WTC11 (cell line): ENCODE results near the gene ADAM8. TPM values are rescaled to one million over a fixed set of nuclear protein-coding genes. Genes with fewer than 3 reads are reported as not detected.

Experiments used
- ATAC-seq: fragments of 200-7000 bp; cut with Tn5 transposase; 2 replicates; pipeline ENCODE4 v1.10.0; 2021; ENCODE audit warnings: mild to moderate bottlenecking, moderate library complexity
- CTCF ChIA-PET: fragments of 300-600 bp; sonication (Branson Sonifier 250); formaldehyde crosslinking; loops from one replicate; lab custom pipeline; 2021; ENCODE audit warnings: antibody characterized with exemption; lab: Charles Lee
- POLR2A ChIA-PET: fragments of 350-600 bp; sonication (Branson Sonifier 250); formaldehyde crosslinking; loops from one replicate; lab custom pipeline; 2021; ENCODE audit warnings: antibody characterized with exemption; lab: Charles Lee
- DNase-seq: peaks from one replicate; pipeline ENCODE4 v3.0.0; 2021; ENCODE audit warnings: low spot score
- H3K27ac Mint-ChIP-seq: 2 replicates; pipeline ENCODE4 v1.8.0; 2021; ENCODE audit warnings: mixed read lengths
- H3K27me3 Mint-ChIP-seq: 2 replicates; pipeline ENCODE4 v1.8.0; 2021; ENCODE audit warnings: low read depth, mild to moderate bottlenecking, moderate library complexity, mixed read lengths
- H3K36me3 Mint-ChIP-seq: 2 replicates; pipeline ENCODE4 v1.8.0; 2021; ENCODE audit warnings: mixed read lengths
- H3K4me1 Mint-ChIP-seq: 2 replicates; pipeline ENCODE4 v1.8.0; 2022; ENCODE audit warnings: mixed read lengths
- H3K4me3 Mint-ChIP-seq: 2 replicates; pipeline ENCODE4 v1.8.0; 2021; ENCODE audit warnings: mild to moderate bottlenecking, moderate library complexity, mixed read lengths
- H3K9me3 Mint-ChIP-seq: 2 replicates; pipeline ENCODE4 v1.8.0; 2021; ENCODE audit warnings: mixed read lengths
- ATF2 ChIP-seq: sonication (generic); formaldehyde crosslinking; IDR thresholded peaks from 2 replicates; pipeline ENCODE4 v1.8.1; 2022; ENCODE audit warnings: low read depth, missing genetic modification reagents, borderline replicate concordance
- CREB1 ChIP-seq: sonication (generic); formaldehyde crosslinking; IDR thresholded peaks from 2 replicates; pipeline ENCODE4 v1.8.0; 2023; ENCODE audit warnings: mild to moderate bottlenecking, missing genetic modification reagents
- E2F1 ChIP-seq: sonication (generic); formaldehyde crosslinking; IDR thresholded peaks from 2 replicates; pipeline ENCODE4 v1.8.0; 2022; ENCODE audit warnings: mild to moderate bottlenecking, missing genetic modification reagents
- FOXP1 ChIP-seq: sonication (generic); formaldehyde crosslinking; IDR thresholded peaks from 2 replicates; pipeline ENCODE4 v1.8.0; 2022; ENCODE audit warnings: missing genetic modification reagents, mild to moderate bottlenecking, moderate library complexity, borderline replicate concordance
- HMGXB4 ChIP-seq: sonication (generic); formaldehyde crosslinking; IDR thresholded peaks from 2 replicates; pipeline ENCODE4 v1.8.1; 2023; ENCODE audit warnings: mild to moderate bottlenecking, moderate library complexity, missing genetic modification reagents
- JAZF1 ChIP-seq: fragments of 250-450 bp; sonication (Bioruptor Pico); IDR thresholded peaks from 2 replicates; pipeline ENCODE4 v1.9.0; 2021; ENCODE audit warnings: moderate library complexity, mild to moderate bottlenecking, inconsistent platforms
- KAT7 ChIP-seq: sonication (generic); formaldehyde crosslinking; IDR thresholded peaks from 2 replicates; pipeline ENCODE4 v1.8.1; 2023; ENCODE audit warnings: missing genetic modification reagents, mild to moderate bottlenecking, borderline replicate concordance
- RORB ChIP-seq: fragments of 250-450 bp; sonication (Bioruptor Pico); IDR thresholded peaks from 2 replicates; pipeline ENCODE4 v1.9.0; 2021; ENCODE audit warnings: mild to moderate bottlenecking
- SMAD3 ChIP-seq: sonication (generic); formaldehyde crosslinking; IDR thresholded peaks from 2 replicates; pipeline ENCODE4 v1.8.0; 2022; ENCODE audit warnings: missing genetic modification reagents, mild to moderate bottlenecking, borderline replicate concordance
- TEAD1 ChIP-seq: sonication (generic); formaldehyde crosslinking; IDR thresholded peaks from 2 replicates; pipeline ENCODE4 v1.8.0; 2022; ENCODE audit warnings: mild to moderate bottlenecking, missing genetic modification reagents
- TEAD4 ChIP-seq: sonication (generic); formaldehyde crosslinking; IDR thresholded peaks from 2 replicates; pipeline ENCODE4 v1.8.0; 2022; ENCODE audit warnings: mild to moderate bottlenecking, missing genetic modification reagents
- ZBTB21 ChIP-seq: sonication (generic); formaldehyde crosslinking; IDR thresholded peaks from 2 replicates; pipeline ENCODE4 v1.8.1; 2023; ENCODE audit warnings: mild to moderate bottlenecking, missing genetic modification reagents, borderline replicate concordance
- ZNF138 ChIP-seq: sonication (generic); formaldehyde crosslinking; conservative IDR thresholded peaks from 2 replicates; pipeline ENCODE4 v1.8.1; 2022; ENCODE audit warnings: mild to moderate bottlenecking, moderate library complexity, missing genetic modification reagents
- ZNF532 ChIP-seq: fragments of 250-450 bp; sonication (Bioruptor Pico); IDR thresholded peaks from 2 replicates; pipeline ENCODE4 v1.9.0; 2021; ENCODE audit warnings: mild to moderate bottlenecking, borderline replicate concordance
- total RNA-seq: library from RNA; stranded (reverse); gene quantifications from 3 replicates; pipeline ENCODE4 v1.2.3, GENCODE V29; 2021
- TF ChIP-seq, protein P1 (sequence below): sonication (generic); formaldehyde crosslinking; IDR thresholded peaks from 2 replicates; pipeline ENCODE4 v1.8.1; 2023; ENCODE audit warnings: mild to moderate bottlenecking, missing genetic modification reagents, moderate library complexity
- TF ChIP-seq, protein P2 (sequence below): sonication (generic); formaldehyde crosslinking; conservative IDR thresholded peaks from 2 replicates; pipeline ENCODE4 v1.8.1; 2023; ENCODE audit warnings: mild to moderate bottlenecking, low read depth, missing genetic modification reagents, moderate library complexity
- TF ChIP-seq, protein P3 (sequence below): sonication (generic); formaldehyde crosslinking; IDR thresholded peaks from 2 replicates; pipeline ENCODE4 v1.8.0; 2022; ENCODE audit warnings: mild to moderate bottlenecking, missing genetic modification reagents
- TF ChIP-seq, protein P4 (sequence below): fragments of 250-450 bp; sonication (Bioruptor Pico); IDR thresholded peaks from 2 replicates; pipeline ENCODE4 v2.1.2; 2022; ENCODE audit warnings: mild to moderate bottlenecking, moderate library complexity

The ADAM8 gene
- total RNA-seq, 1 experiment from 2014 or later, result 7.2 TPM

DNA sequence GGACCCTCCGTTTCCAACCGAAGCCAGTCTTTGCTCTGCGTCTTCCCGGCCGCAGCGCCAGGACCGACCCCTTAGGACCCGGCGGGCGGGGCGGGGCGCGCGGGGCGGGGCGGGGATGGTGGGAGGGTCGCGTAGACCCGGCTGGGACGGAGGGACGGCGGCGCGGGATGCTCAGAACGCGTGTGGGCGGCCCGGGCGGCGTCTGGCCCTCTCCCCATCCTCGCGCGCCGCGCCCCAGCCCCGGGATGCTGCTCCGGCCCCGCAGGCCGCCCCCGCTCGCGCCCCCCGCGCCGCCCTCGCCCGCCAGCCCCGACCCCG is 46.7 kb downstream of the ADAM8 start, which contains the start of gene UTF1 (continued):
- TF ChIP-seq CREB1 (CRISPR knock-in tag) (no peak), FOXP1 (no peak), ZBTB21 (no peak), ZNF138 (CRISPR knock-in tag) (no peak)
- TF ChIP-seq, protein P1, sequence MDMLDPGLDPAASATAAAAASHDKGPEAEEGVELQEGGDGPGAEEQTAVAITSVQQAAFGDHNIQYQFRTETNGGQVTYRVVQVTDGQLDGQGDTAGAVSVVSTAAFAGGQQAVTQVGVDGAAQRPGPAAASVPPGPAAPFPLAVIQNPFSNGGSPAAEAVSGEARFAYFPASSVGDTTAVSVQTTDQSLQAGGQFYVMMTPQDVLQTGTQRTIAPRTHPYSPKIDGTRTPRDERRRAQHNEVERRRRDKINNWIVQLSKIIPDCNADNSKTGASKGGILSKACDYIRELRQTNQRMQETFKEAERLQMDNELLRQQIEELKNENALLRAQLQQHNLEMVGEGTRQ (CRISPR knock-in tag), result no peak
- TF ChIP-seq, protein P2, sequence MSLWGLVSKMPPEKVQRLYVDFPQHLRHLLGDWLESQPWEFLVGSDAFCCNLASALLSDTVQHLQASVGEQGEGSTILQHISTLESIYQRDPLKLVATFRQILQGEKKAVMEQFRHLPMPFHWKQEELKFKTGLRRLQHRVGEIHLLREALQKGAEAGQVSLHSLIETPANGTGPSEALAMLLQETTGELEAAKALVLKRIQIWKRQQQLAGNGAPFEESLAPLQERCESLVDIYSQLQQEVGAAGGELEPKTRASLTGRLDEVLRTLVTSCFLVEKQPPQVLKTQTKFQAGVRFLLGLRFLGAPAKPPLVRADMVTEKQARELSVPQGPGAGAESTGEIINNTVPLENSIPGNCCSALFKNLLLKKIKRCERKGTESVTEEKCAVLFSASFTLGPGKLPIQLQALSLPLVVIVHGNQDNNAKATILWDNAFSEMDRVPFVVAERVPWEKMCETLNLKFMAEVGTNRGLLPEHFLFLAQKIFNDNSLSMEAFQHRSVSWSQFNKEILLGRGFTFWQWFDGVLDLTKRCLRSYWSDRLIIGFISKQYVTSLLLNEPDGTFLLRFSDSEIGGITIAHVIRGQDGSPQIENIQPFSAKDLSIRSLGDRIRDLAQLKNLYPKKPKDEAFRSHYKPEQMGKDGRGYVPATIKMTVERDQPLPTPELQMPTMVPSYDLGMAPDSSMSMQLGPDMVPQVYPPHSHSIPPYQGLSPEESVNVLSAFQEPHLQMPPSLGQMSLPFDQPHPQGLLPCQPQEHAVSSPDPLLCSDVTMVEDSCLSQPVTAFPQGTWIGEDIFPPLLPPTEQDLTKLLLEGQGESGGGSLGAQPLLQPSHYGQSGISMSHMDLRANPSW (CRISPR knock-in tag), result no peak

DNA sequence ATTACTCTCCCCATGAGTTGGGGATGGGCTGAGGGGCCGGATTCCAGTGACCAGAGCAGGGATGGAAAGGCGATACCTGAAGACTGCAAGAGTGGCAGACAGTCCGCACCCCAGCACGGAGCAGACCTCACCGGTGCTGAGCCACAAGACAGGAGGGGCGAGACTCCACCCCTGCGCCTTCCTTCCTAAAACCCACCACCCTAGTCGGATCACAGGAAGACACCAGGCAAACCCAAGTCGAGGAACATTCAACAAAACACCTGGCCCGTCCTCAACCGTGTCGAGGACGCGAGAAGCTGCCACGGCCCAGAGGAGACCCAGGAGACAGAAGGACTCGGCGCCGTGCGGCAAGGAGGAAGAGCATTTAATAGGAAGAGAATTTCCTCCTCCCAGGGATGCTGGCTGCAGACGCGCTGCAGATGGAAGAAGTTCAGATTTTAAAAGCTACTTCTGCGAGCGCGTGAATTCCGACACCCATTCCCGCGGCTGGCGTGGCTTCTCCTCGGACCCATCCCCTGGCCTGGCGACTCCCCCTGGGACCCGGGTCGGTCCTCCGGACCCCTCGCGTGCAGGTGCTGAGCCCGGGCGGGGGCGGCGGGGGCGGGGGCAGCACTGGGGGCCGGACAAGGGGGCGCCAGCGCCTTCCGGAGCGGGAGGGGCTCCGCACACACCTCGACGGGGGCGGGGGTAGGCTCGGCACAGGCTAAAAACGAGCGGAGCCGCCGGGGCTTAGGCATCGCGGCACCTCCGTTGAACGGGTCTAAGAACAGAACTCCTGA is 47.2 kb downstream of the ADAM8 start:
- Mint-ChIP-seq H3K9me3 (no peaks in the 10 kb centered on the region), H3K27me3 (peaks cover 48% of the 10 kb centered on the region), H3K36me3 (peaks cover 6% of the 10 kb centered on the region), H3K27ac (peak overlapping the region; percentile 86), H3K4me1 (peaks cover 51% of the 10 kb centered on the region), H3K4me3 (peak overlapping the region; percentile 80)
- DNase-seq (peak; percentile 63), ATAC-seq (peak; percentile 50)
- CTCF ChIA-PET, result no interaction called here
- POLR2A ChIA-PET, result no interaction called here
- peak; percentile 18; the same call in 1 of the 2 replicates for TF ChIP-seq ATF2 (CRISPR knock-in tag)
- no peak for TF ChIP-seq RORB (CRISPR knock-in tag)
- TF ChIP-seq E2F1, result no peak
- no peak for TF ChIP-seq TEAD4 (CRISPR knock-in tag)
- TF ChIP-seq, protein P3, sequence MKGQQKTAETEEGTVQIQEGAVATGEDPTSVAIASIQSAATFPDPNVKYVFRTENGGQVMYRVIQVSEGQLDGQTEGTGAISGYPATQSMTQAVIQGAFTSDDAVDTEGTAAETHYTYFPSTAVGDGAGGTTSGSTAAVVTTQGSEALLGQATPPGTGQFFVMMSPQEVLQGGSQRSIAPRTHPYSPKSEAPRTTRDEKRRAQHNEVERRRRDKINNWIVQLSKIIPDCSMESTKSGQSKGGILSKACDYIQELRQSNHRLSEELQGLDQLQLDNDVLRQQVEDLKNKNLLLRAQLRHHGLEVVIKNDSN (CRISPR knock-in tag), result no peak
- no peak for TF ChIP-seq KAT7 (CRISPR knock-in tag)
- TF ChIP-seq, protein P4, sequence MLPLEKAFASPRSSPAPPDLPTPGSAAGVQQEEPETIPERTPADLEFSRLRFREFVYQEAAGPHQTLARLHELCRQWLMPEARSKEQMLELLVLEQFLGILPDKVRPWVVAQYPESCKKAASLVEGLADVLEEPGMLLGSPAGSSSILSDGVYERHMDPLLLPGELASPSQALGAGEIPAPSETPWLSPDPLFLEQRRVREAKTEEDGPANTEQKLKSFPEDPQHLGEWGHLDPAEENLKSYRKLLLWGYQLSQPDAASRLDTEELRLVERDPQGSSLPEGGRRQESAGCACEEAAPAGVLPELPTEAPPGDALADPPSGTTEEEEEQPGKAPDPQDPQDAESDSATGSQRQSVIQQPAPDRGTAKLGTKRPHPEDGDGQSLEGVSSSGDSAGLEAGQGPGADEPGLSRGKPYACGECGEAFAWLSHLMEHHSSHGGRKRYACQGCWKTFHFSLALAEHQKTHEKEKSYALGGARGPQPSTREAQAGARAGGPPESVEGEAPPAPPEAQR (CRISPR knock-in tag), result no peak
- no peak for TF ChIP-seq JAZF1 (CRISPR knock-in tag)
- 0 out of 2 replicates have a peak, but pooled peaks have one; percentile 33 for TF ChIP-seq HMGXB4 (CRISPR knock-in tag)
- TF ChIP-seq SMAD3 (CRISPR knock-in tag), result peak; percentile 27; the same call in 1 of the 2 replicates
- TF ChIP-seq ZNF532 (CRISPR knock-in tag), result no peak
- no peak for TF ChIP-seq CREB1 (CRISPR knock-in tag)
- TF ChIP-seq TEAD1, result peak; percentile 21; the same call in 1 of the 2 replicates
